Measurements from ENCODE around the gene CCDC60.
A peak's percentile ranks its signal among the peaks of the same experiment; 100 is the strongest.

CCDC60 gene

GRCh38 chr12:119383206-119383605 is 48.7 kb downstream of the CCDC60 start:
- DNase-seq (no peak), ATAC-seq (replicated peaks) (no peak)
- H3K27me3 Mint-ChIP-seq: peaks cover 0 to 4% of the 10 kb centered on the region in 2 donors
- no peaks in the 10 kb centered on the region for H3K36me3 Mint-ChIP-seq
- H3K9me3 Mint-ChIP-seq: peaks cover 4 to 5% of the 10 kb centered on the region in 2 donors
- no peak overlapping the region for H3K27ac Mint-ChIP-seq
- no peaks in the 10 kb centered on the region for H3K4me1 Mint-ChIP-seq
- H3K4me3 Mint-ChIP-seq: no peak overlapping the region

GRCh38 chr12:119384340-119384739 is 49.8 kb downstream of the CCDC60 start:
- ATAC-seq (replicated peaks) (no peak), DNase-seq (no peak)
- H3K4me1 Mint-ChIP-seq: no peaks in the 10 kb centered on the region
- peaks cover 0 to 4% of the 10 kb centered on the region in 2 donors for H3K27me3 Mint-ChIP-seq
- H3K9me3 Mint-ChIP-seq: peaks cover 4 to 5% of the 10 kb centered on the region in 2 donors
- H3K36me3 Mint-ChIP-seq: no peaks in the 10 kb centered on the region
- no peak overlapping the region for H3K27ac Mint-ChIP-seq
- H3K4me3 Mint-ChIP-seq: no peak overlapping the region

GRCh38 chr12:119385659-119386058 is 51.1 kb downstream of the CCDC60 start:
- H3K27me3 Mint-ChIP-seq: peaks cover 0 to 4% of the 10 kb centered on the region in 2 donors
- DNase-seq (no peak), ATAC-seq (replicated peaks) (no peak)
- H3K27ac Mint-ChIP-seq: no peak overlapping the region
- H3K4me1 Mint-ChIP-seq: no peaks in the 10 kb centered on the region
- peaks cover 4 to 5% of the 10 kb centered on the region in 2 donors for H3K9me3 Mint-ChIP-seq
- no peak overlapping the region for H3K4me3 Mint-ChIP-seq
- H3K36me3 Mint-ChIP-seq: no peaks in the 10 kb centered on the region

GRCh38 chr12:119389687-119390086 is 55.2 kb downstream of the CCDC60 start:
- no peak for ATAC-seq (replicated peaks)
- H3K4me3 Mint-ChIP-seq: no peak overlapping the region

GRCh38 chr12:119391673-119392072 is 57.1 kb downstream of the CCDC60 start:
- peaks cover 0 to 8% of the 10 kb centered on the region in 2 donors for H3K9me3 Mint-ChIP-seq
- H3K27ac Mint-ChIP-seq: no peak overlapping the region
- H3K4me1 Mint-ChIP-seq: no peaks in the 10 kb centered on the region

More at GRCh38 chr12:119389687-119390086, 55.2 kb downstream of the CCDC60 start:
- no peak overlapping the region for H3K27ac Mint-ChIP-seq
- H3K27me3 Mint-ChIP-seq: peaks cover 0 to 4% of the 10 kb centered on the region in 2 donors
- no peaks in the 10 kb centered on the region for H3K9me3 Mint-ChIP-seq
- H3K36me3 Mint-ChIP-seq: no peaks in the 10 kb centered on the region
- no peak for DNase-seq
- no peaks in the 10 kb centered on the region for H3K4me1 Mint-ChIP-seq

GRCh38 chr12:119393677-119394076 is 59.1 kb downstream of the CCDC60 start:
- Mint-ChIP-seq H3K4me1 (no peaks in the 10 kb centered on the region), H3K36me3 (no peaks in the 10 kb centered on the region), H3K27ac (no peak overlapping the region), H3K9me3 (peaks cover 0 to 8% of the 10 kb centered on the region in 2 donors), H3K27me3 (no peaks in the 10 kb centered on the region), H3K4me3 (no peak overlapping the region)
- ATAC-seq (replicated peaks) (no peak), DNase-seq (no peak)

More at GRCh38 chr12:119391673-119392072, 57.1 kb downstream of the CCDC60 start:
- peaks cover 0 to 4% of the 10 kb centered on the region in 2 donors for H3K27me3 Mint-ChIP-seq
- H3K4me3 Mint-ChIP-seq: no peak overlapping the region
- no peak for DNase-seq
- no peak for ATAC-seq (replicated peaks)
- no peaks in the 10 kb centered on the region for H3K36me3 Mint-ChIP-seq

- ATAC-seq (replicated peaks) (no peak), DNase-seq (no peak)
- Mint-ChIP-seq H3K27ac (no peak overlapping the region), H3K4me1 (no peaks in the 10 kb centered on the region), H3K27me3 (no peaks in the 10 kb centered on the region), H3K4me3 (no peak overlapping the region), H3K36me3 (no peaks in the 10 kb centered on the region), H3K9me3 (peaks cover 0 to 8% of the 10 kb centered on the region in 2 donors)
Measured at GRCh38 chr12:119397540-119397939, 63.0 kb downstream of the CCDC60 start.

- H3K9me3 Mint-ChIP-seq: peaks cover 0 to 8% of the 10 kb centered on the region in 2 donors
- DNase-seq (no peak), ATAC-seq (replicated peaks) (no peak)
- H3K36me3 Mint-ChIP-seq: no peaks in the 10 kb centered on the region
- no peak overlapping the region for H3K4me3 Mint-ChIP-seq
- H3K27ac Mint-ChIP-seq: no peak overlapping the region
- no peaks in the 10 kb centered on the region for H3K27me3 Mint-ChIP-seq
- H3K4me1 Mint-ChIP-seq: no peaks in the 10 kb centered on the region
Measured at GRCh38 chr12:119398190-119398589, 63.7 kb downstream of the CCDC60 start.

- no peaks in the 10 kb centered on the region for H3K36me3 Mint-ChIP-seq
- DNase-seq (no peak), ATAC-seq (replicated peaks) (no peak)
- H3K4me1 Mint-ChIP-seq: no peaks in the 10 kb centered on the region
- H3K4me3 Mint-ChIP-seq: no peak overlapping the region
- H3K9me3 Mint-ChIP-seq: peaks cover 0 to 8% of the 10 kb centered on the region in 2 donors
- no peak overlapping the region for H3K27ac Mint-ChIP-seq
- H3K27me3 Mint-ChIP-seq: no peaks in the 10 kb centered on the region
Measured at GRCh38 chr12:119399301-119399700, 64.8 kb downstream of the CCDC60 start.

- H3K4me1 Mint-ChIP-seq: no peaks in the 10 kb centered on the region
- H3K36me3 Mint-ChIP-seq: no peaks in the 10 kb centered on the region
- no peaks in the 10 kb centered on the region for H3K9me3 Mint-ChIP-seq
- ATAC-seq (replicated peaks) (no peak), DNase-seq (no peak)
- peaks cover 4 to 10% of the 10 kb centered on the region in 2 donors for H3K27me3 Mint-ChIP-seq
- H3K4me3 Mint-ChIP-seq: no peak overlapping the region
- no peak overlapping the region for H3K27ac Mint-ChIP-seq
Measured at GRCh38 chr12:119406308-119406707, 71.8 kb downstream of the CCDC60 start.

- Mint-ChIP-seq H3K9me3 (no peaks in the 10 kb centered on the region), H3K27ac (no peak overlapping the region), H3K4me1 (no peaks in the 10 kb centered on the region), H3K4me3 (no peak overlapping the region), H3K36me3 (no peaks in the 10 kb centered on the region), H3K27me3 (peaks cover 4 to 10% of the 10 kb centered on the region in 2 donors)
- ATAC-seq (replicated peaks) (no peak), DNase-seq (no peak)
Measured at GRCh38 chr12:119406811-119407210, 72.3 kb downstream of the CCDC60 start.

- Mint-ChIP-seq H3K27me3 (peaks cover 4 to 17% of the 10 kb centered on the region in 2 donors), H3K4me3 (no peak overlapping the region), H3K4me1 (peaks cover 0 to 5% of the 10 kb centered on the region in 2 donors), H3K36me3 (no peaks in the 10 kb centered on the region), H3K9me3 (no peaks in the 10 kb centered on the region), H3K27ac (no peak overlapping the region)
- ATAC-seq (replicated peaks) (no peak), DNase-seq (no peak)
Measured at GRCh38 chr12:119409043-119409442, 74.5 kb downstream of the CCDC60 start.

- ATAC-seq (replicated peaks) (no peak), DNase-seq (no peak)
- H3K9me3 Mint-ChIP-seq: no peaks in the 10 kb centered on the region
- no peak overlapping the region for H3K4me3 Mint-ChIP-seq
- peaks cover 0 to 5% of the 10 kb centered on the region in 2 donors for H3K4me1 Mint-ChIP-seq
- H3K36me3 Mint-ChIP-seq: no peaks in the 10 kb centered on the region
- peaks cover 6 to 18% of the 10 kb centered on the region in 2 donors for H3K27me3 Mint-ChIP-seq
- H3K27ac Mint-ChIP-seq: no peak overlapping the region
Measured at GRCh38 chr12:119410396-119410795, 75.9 kb downstream of the CCDC60 start.

- H3K9me3 Mint-ChIP-seq: no peaks in the 10 kb centered on the region
- no peak for ATAC-seq (replicated peaks)
- no peak overlapping the region for H3K27ac Mint-ChIP-seq
- DNase-seq: no peak
- peaks cover 4 to 14% of the 10 kb centered on the region in 2 donors for H3K27me3 Mint-ChIP-seq
- no peak overlapping the region for H3K4me3 Mint-ChIP-seq
- no peaks in the 10 kb centered on the region for H3K36me3 Mint-ChIP-seq
- H3K4me1 Mint-ChIP-seq: peaks cover 0 to 5% of the 10 kb centered on the region in 2 donors
Measured at GRCh38 chr12:119412306-119412705, 77.8 kb downstream of the CCDC60 start.

GRCh38 chr12:119412811-119413794 is 78.6 kb downstream of the CCDC60 start:
- peaks cover 0 to 5% of the 10 kb centered on the region in 2 donors for H3K4me1 Mint-ChIP-seq
- ATAC-seq (replicated peaks): no peak

More at GRCh38 chr12:119412811-119413794, 78.6 kb downstream of the CCDC60 start:
- DNase-seq: peak; percentile 7
- H3K27me3 Mint-ChIP-seq: peaks cover 4 to 14% of the 10 kb centered on the region in 2 donors
- H3K36me3 Mint-ChIP-seq: no peaks in the 10 kb centered on the region
- no peaks in the 10 kb centered on the region for H3K9me3 Mint-ChIP-seq
- H3K4me3 Mint-ChIP-seq: no peak overlapping the region
- H3K27ac Mint-ChIP-seq: no peak overlapping the region

Data from stimulated activated naive B cell treated with anti-CD40 and anti-IgM and Interleukin-4, amounts not matched to agents 10 μg/mL and 1 μg/mL and 100 μg/mL, for 72 hours (primary cell).